ENCODE results near the gene PBX3. TPM values are rescaled to one million over a fixed set of nuclear protein-coding genes. Genes with fewer than 3 reads are reported as not detected.

The PBX3 gene
- total and polyA plus RNA-seq, 2 donors (not counting 1 experiment from before 2014, with no cell fraction given), result 35.8 to 51.8 TPM

DNA sequence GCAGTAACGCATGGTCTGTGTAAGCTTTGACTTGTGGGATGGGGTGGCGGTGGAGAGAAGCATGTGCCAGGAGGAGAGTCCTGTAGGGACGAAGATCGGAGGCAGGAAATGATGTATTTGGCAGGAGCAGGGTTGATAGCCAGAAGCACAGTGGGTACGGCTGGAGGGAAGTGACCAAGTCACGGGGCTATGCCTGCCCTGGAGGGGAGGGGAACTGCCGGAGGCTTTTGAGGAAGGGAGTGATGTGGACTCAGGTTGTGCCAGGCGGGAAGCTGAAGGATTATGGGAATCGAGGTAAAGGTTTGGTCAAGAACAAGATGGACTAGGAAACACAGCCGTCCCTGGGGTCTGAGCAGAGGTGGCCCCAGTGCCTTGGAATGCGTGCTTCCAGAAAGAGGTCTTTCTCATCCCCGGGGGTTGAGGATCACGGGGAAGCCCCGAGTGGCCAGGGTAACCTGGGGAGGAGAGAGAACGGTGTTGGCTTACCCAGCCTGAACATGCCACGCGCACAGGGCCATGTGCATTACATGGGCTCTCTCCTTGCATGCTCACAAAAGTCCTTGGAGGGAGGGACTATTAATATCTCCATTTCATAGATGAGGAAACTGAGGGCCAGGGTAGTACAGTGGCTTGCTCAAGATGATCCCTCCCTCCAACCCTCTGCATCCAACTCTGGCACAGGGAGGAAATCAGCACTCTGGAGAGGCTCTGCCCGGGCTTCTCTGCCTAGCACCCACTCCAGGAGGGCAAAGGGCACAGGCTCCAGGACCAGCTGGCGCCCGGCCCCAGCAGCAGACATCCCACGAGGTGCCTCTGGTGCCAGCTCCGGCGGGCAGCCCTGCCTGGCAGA is 253.8 kb downstream of the PBX3 start:
- no peaks in the 10 kb centered on the region for H3K79me2 ChIP-seq (ENCODE audit: control insufficient read depth, insufficient read depth, low read length)
- no peak overlapping the region for H2AFZ ChIP-seq (ENCODE audit: low read length)
- DNase-seq (ENCODE audit: low read depth in 2 of 2), result no peak
- H3K4me2 ChIP-seq (ENCODE audit: extremely low read depth, insufficient read depth, low read length), result no peak overlapping the region
- H3K9ac ChIP-seq (ENCODE audit: insufficient read depth, low read length), result no peak overlapping the region
- no peak overlapping the region for H3K4me3 ChIP-seq (replicated peaks in 1 of 4; ENCODE audit: control extremely low read depth in 1 of 4, insufficient read depth in 1 of 4, low read depth in 3 of 4, low read length in 4 of 4)
- no peak overlapping the region for H3K27ac ChIP-seq (ENCODE audit: insufficient read depth, low read length)
- no peaks in the 10 kb centered on the region for H3K4me1 ChIP-seq (ENCODE audit: control insufficient read depth, extremely low read depth, insufficient read depth, low read length)
- H3K9me3 ChIP-seq (ENCODE audit: control insufficient read depth, insufficient read depth, low read depth, low read length), result no peaks in the 10 kb centered on the region
- no peaks in the 10 kb centered on the region for H3K36me3 ChIP-seq (ENCODE audit: control insufficient read depth, insufficient read depth, low read length)
- H4K20me1 ChIP-seq (ENCODE audit: control insufficient read depth, extremely low read depth, insufficient read depth, low read length), result no peaks in the 10 kb centered on the region
- no peaks in the 10 kb centered on the region for H3K27me3 ChIP-seq (ENCODE audit: control insufficient read depth, insufficient read depth, low read length)
- no peak for TF ChIP-seq EZH2 (IDR thresholded peaks at IDR 0.05; ENCODE audit: low read length, missing control alignments)

DNA sequence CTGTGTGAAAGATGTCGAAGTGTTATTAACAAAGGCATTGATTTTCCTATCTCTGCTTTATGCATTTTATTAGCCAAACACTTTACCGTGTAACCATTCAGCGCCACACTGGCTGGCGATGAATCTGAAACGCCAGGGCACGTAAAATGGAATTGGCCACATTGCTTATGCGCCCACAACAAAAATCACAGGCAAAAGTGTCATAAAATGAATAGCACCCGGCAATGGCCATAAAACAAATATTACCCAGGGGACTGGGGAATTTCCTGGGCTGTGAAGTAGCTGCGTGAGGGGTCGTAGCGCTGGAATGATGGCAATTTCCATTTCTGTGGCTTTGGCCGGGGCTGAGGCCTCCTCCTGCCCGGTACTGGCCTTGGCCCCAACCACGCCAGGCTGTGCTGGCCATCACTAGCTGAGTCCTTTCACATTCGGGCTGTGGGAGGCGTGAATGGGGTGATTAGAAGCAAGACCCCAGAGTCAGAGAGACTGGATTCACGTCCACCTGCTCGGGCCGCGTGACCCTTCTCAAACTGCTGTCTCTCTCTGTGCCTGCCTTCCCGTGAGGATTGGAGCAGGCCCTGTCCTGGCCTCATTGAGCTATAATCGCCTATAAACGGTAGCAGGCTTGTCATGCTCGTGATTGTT is 254.5 kb downstream of the PBX3 start:
- no peak overlapping the region for H3K27ac ChIP-seq (ENCODE audit: insufficient read depth, low read length)
- no peak for DNase-seq (ENCODE audit: low read depth in 2 of 2)
- no peak overlapping the region for H3K4me3 ChIP-seq (replicated peaks in 1 of 4; ENCODE audit: control extremely low read depth in 1 of 4, insufficient read depth in 1 of 4, low read depth in 3 of 4, low read length in 4 of 4)
- H3K9ac ChIP-seq (ENCODE audit: insufficient read depth, low read length), result no peak overlapping the region
- TF ChIP-seq, protein P1, sequence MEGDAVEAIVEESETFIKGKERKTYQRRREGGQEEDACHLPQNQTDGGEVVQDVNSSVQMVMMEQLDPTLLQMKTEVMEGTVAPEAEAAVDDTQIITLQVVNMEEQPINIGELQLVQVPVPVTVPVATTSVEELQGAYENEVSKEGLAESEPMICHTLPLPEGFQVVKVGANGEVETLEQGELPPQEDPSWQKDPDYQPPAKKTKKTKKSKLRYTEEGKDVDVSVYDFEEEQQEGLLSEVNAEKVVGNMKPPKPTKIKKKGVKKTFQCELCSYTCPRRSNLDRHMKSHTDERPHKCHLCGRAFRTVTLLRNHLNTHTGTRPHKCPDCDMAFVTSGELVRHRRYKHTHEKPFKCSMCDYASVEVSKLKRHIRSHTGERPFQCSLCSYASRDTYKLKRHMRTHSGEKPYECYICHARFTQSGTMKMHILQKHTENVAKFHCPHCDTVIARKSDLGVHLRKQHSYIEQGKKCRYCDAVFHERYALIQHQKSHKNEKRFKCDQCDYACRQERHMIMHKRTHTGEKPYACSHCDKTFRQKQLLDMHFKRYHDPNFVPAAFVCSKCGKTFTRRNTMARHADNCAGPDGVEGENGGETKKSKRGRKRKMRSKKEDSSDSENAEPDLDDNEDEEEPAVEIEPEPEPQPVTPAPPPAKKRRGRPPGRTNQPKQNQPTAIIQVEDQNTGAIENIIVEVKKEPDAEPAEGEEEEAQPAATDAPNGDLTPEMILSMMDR (conservative IDR thresholded peaks at IDR 0.05 in 1 of 2, IDR thresholded peaks at IDR 0.05 in 1 of 2; ENCODE audit: low read depth in 1 of 2, low read length in 2 of 2), result no peak
- no peak for TF ChIP-seq EZH2 (IDR thresholded peaks at IDR 0.05; ENCODE audit: low read length, missing control alignments)
- no peaks in the 10 kb centered on the region for H3K79me2 ChIP-seq (ENCODE audit: control insufficient read depth, insufficient read depth, low read length)
- H4K20me1 ChIP-seq (ENCODE audit: control insufficient read depth, extremely low read depth, insufficient read depth, low read length), result no peaks in the 10 kb centered on the region
- no peak overlapping the region for H3K4me2 ChIP-seq (ENCODE audit: extremely low read depth, insufficient read depth, low read length)
- H3K27me3 ChIP-seq (ENCODE audit: control insufficient read depth, insufficient read depth, low read length), result no peaks in the 10 kb centered on the region
- H3K9me3 ChIP-seq (ENCODE audit: control insufficient read depth, insufficient read depth, low read depth, low read length), result no peaks in the 10 kb centered on the region
- H2AFZ ChIP-seq (ENCODE audit: low read length), result no peak overlapping the region
- H3K4me1 ChIP-seq (ENCODE audit: control insufficient read depth, extremely low read depth, insufficient read depth, low read length), result no peaks in the 10 kb centered on the region
- H3K36me3 ChIP-seq (ENCODE audit: control insufficient read depth, insufficient read depth, low read length), result no peaks in the 10 kb centered on the region

- no peaks in the 10 kb centered on the region for H3K9me3 ChIP-seq (ENCODE audit: control insufficient read depth, insufficient read depth, low read depth, low read length)
- no peaks in the 10 kb centered on the region for H3K79me2 ChIP-seq (ENCODE audit: control insufficient read depth, insufficient read depth, low read length)
- TF ChIP-seq, protein P1 (conservative IDR thresholded peaks at IDR 0.05 in 1 of 2, IDR thresholded peaks at IDR 0.05 in 1 of 2; ENCODE audit: low read depth in 1 of 2, low read length in 2 of 2), result no peak
- TF ChIP-seq EZH2 (IDR thresholded peaks at IDR 0.05; ENCODE audit: low read length, missing control alignments), result no peak
- H3K36me3 ChIP-seq (ENCODE audit: control insufficient read depth, insufficient read depth, low read length), result no peaks in the 10 kb centered on the region
- no peak overlapping the region for H2AFZ ChIP-seq (ENCODE audit: low read length)
- H3K4me1 ChIP-seq (ENCODE audit: control insufficient read depth, extremely low read depth, insufficient read depth, low read length), result no peaks in the 10 kb centered on the region
- H3K4me2 ChIP-seq (ENCODE audit: extremely low read depth, insufficient read depth, low read length), result no peak overlapping the region
- DNase-seq (ENCODE audit: low read depth in 2 of 2), result no peak
- H3K4me3 ChIP-seq (replicated peaks in 1 of 4; ENCODE audit: control extremely low read depth in 1 of 4, insufficient read depth in 1 of 4, low read depth in 3 of 4, low read length in 4 of 4), result no peak overlapping the region
- H3K27ac ChIP-seq (ENCODE audit: insufficient read depth, low read length), result no peak overlapping the region
- no peak overlapping the region for H3K9ac ChIP-seq (ENCODE audit: insufficient read depth, low read length)
- no peaks in the 10 kb centered on the region for H4K20me1 ChIP-seq (ENCODE audit: control insufficient read depth, extremely low read depth, insufficient read depth, low read length)
- no peaks in the 10 kb centered on the region for H3K27me3 ChIP-seq (ENCODE audit: control insufficient read depth, insufficient read depth, low read length)
Observed at GRCh38 chr9:126002476-126003350, 255.5 kb downstream of the PBX3 start.
